SH-SY5Y (cell line): ENCODE measurements around the gene KIAA0753.

Source experiments
- GATA2 ChIP-seq: IDR thresholded peaks from 2 replicates; pipeline ENCODE4 v1.6.1; 2011; ENCODE audit warnings: mild to moderate bottlenecking, low read depth, low read length
- GATA3 ChIP-seq: IDR thresholded peaks from 2 replicates; pipeline ENCODE4 v1.6.1; 2011; ENCODE audit warnings: low read depth, mild to moderate bottlenecking, low read length, moderate library complexity

- TF ChIP-seq GATA2: no peak
- no peak for TF ChIP-seq GATA3
These were observed 35.4 kb downstream of the KIAA0753 start for GRCh38 chr17:6605142-6605541.
